ENCODE results near the gene PIH1D2.

The PIH1D2 gene, protein sequence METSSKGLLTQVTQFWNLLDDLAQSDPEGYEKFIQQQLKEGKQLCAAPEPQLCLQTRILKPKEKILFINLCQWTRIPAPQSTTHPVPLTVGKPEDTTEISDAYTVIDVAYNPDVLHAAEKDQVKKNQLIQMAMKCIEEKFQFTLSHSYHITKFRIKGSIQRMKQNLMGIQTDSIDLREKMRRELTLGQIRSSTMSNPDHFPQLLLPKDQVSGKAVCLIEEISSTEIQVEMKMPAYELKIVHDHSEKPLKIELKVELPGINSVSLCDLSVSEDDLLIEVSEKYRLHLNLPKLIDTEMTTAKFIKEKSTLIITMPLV

DNA sequence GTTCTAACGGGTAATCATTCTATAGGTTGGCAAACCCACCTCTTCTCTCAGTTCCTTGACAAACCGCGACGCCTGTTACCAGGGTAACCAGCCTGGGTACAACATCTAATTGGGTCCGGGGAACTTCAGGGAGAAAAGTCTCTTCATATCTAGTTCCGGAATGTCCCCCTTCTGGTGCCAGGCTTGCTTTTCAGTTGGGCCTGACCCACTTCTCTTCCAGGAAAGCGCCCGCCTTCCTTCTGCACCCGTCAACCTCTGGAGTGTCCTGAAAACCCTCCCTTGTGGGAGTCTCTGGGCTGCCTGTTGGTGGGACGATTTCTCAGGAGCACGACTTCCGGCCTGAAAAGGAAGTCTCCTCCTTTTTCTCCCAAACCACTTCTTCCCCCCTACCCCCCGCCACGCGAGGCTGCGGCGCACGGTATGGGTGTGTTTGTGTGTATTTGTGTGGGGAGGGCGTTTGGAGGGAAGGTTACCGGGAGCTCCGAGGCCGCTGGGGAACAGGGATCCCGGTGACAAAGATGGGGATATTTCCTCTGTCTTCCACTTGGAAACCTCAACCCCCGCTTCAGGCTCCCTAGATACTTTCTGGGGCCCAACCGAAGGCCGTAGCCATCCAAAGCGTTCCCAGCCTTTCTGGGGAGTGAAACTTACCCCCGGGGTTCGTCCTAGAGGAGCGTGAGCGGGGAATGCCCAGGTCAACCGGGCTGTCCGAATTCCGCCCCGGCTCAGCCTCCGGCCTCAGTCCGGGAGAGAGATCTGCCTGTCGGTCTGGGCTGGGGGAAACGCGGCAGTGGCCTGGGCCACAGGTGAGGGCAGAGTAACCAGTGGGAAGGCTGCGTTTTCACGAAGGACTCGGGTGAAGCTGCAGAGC is at the start of gene PIH1D2, which contains the start of gene NKAPD1:
PIH1D2 (minus strand) TSS at position 77 of the 871 bp plus-strand sequence. CDS start 843 bp downstream, outside the sequence.
NKAPD1 (plus strand) TSS at position 359 of the 871 bp plus-strand sequence. CDS start 1,276 bp downstream, outside the sequence.
- Histone ChIP-seq H3K27me3 (ENCODE audit: control insufficient read depth, insufficient read depth, low read length) (no peaks in the 10 kb centered on the region), H3K4me3 (ENCODE audit: low read length) (peak within 1 kb of the TSS; percentile 92), H3K27ac (ENCODE audit: low read length) (no peak within 1 kb of the TSS), H3K9me3 (ENCODE audit: control insufficient read depth, insufficient read depth, low read length) (no peaks in the 10 kb centered on the region), H3K36me3 (ENCODE audit: control insufficient read depth, insufficient read depth, low read length) (no peaks in the 10 kb centered on the region; the same call in 1 of the 2 replicates), H3K4me1 (ENCODE audit: control insufficient read depth, insufficient read depth, low read length) (no peaks in the 10 kb centered on the region)
- DNase-seq (ENCODE audit: low read depth, low spot score) = peak; percentile 63
- WGBS (ENCODE audit: insufficient coverage, insufficient read length) = no CpG with 5 or more reads among the region's 43 CpGs

DNA sequence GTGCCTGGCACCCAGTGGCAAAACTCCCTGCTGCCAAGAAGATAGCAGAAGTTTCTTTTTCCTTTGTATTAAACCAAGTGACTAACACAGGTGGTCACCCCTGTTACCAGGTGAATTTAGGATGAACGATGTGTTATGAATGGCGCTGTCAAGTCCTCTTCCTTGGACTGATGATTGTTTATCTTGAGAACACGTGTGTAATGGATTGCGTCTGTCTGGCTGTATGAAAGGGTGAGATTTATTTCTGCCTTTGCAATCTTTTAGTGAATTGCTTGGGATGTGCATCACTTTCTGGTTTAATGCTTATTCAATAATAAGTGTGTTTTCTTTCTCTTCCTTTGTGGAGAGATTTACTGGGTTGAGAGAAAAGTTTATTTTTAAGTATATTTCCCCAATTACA is 49.3 kb upstream of the PIH1D2 start:
- WGBS (ENCODE audit: insufficient coverage, insufficient read length) = no CpG with 5 or more reads among the region's 4 CpGs
- H3K27me3 ChIP-seq (ENCODE audit: control insufficient read depth, insufficient read depth, low read length) = no peaks in the 10 kb centered on the region
- H3K4me3 ChIP-seq (ENCODE audit: low read length) = no peak overlapping the region
- H3K27ac ChIP-seq (ENCODE audit: low read length) = no peak overlapping the region
- no peaks in the 10 kb centered on the region for H3K36me3 ChIP-seq (ENCODE audit: control insufficient read depth, insufficient read depth, low read length)
- H3K4me1 ChIP-seq (ENCODE audit: control insufficient read depth, insufficient read depth, low read length) = no peaks in the 10 kb centered on the region
- H3K9me3 ChIP-seq (ENCODE audit: control insufficient read depth, insufficient read depth, low read length) = no peaks in the 10 kb centered on the region
- DNase-seq (ENCODE audit: low read depth, low spot score) = no peak

DNA sequence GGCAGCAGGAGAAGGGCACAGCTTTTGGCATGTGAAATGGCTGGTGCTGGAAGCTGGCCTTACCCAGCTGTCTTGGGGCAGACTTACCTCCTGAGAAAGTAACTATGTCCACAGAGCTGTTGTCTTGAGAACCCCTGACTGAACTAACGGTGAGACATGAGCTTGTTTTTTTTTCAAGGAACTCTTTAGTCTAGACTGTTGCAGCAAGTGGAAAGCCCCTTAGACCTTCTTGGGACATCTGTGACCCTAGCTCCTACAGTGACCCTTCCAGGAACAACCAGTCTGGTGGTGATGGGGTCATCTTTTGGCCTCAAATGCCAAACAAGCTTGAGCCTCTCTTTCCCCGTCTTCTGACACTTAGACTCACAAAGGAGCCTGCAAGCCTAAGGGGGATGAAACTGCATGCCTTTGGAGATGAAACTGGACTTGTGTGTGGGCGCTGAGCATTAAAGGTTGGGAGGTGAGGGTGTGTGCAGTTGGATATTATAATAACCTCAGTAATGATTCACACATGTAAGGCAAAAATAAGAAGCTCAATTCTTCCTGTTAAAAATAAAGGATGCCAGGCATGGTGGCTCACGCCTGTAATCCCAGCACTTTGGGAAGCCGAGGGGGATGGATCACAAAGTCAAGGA is 48.3 kb upstream of the PIH1D2 start:
- no peaks in the 10 kb centered on the region for H3K9me3 ChIP-seq (ENCODE audit: control insufficient read depth, insufficient read depth, low read length)
- H3K4me1 ChIP-seq (ENCODE audit: control insufficient read depth, insufficient read depth, low read length) = no peaks in the 10 kb centered on the region
- no peaks in the 10 kb centered on the region for H3K36me3 ChIP-seq (ENCODE audit: control insufficient read depth, insufficient read depth, low read length)
- WGBS (ENCODE audit: insufficient coverage, insufficient read length) = no CpG with 5 or more reads among the region's 5 CpGs
- no peak overlapping the region for H3K4me3 ChIP-seq (ENCODE audit: low read length)
- no peaks in the 10 kb centered on the region for H3K27me3 ChIP-seq (ENCODE audit: control insufficient read depth, insufficient read depth, low read length)
- H3K27ac ChIP-seq (ENCODE audit: low read length) = no peak overlapping the region
- no peak for DNase-seq (ENCODE audit: low read depth, low spot score)

DNA sequence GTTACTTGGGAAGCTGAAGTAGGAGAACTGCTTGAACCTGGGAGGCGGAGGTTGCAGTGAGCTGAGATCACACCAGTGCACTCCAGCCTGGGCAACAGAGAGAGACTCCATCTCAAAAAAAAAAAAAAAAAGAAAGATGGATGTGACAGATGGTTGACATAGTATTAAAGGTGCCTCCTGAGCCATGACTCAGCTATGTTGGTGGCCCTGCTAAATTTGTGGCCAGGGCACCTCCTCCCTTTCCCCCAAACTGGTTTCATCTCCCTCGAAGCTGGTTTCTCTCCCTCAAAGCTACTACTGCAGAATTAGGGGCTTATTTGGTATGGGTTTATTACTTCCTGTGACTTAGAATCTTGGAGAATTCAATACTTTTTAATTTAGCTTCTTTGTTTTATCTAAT is 44.4 kb upstream of the PIH1D2 start:
- H3K36me3 ChIP-seq (ENCODE audit: control insufficient read depth, insufficient read depth, low read length) = no peaks in the 10 kb centered on the region
- H3K9me3 ChIP-seq (ENCODE audit: control insufficient read depth, insufficient read depth, low read length) = no peaks in the 10 kb centered on the region
- DNase-seq (ENCODE audit: low read depth, low spot score) = no peak
- no peaks in the 10 kb centered on the region for H3K4me1 ChIP-seq (ENCODE audit: control insufficient read depth, insufficient read depth, low read length)
- H3K27me3 ChIP-seq (ENCODE audit: control insufficient read depth, insufficient read depth, low read length) = no peaks in the 10 kb centered on the region
- no peak overlapping the region for H3K27ac ChIP-seq (ENCODE audit: low read length)
- no CpG with 5 or more reads among the region's 2 CpGs for WGBS (ENCODE audit: insufficient coverage, insufficient read length)
- H3K4me3 ChIP-seq (ENCODE audit: low read length) = no peak overlapping the region

DNA sequence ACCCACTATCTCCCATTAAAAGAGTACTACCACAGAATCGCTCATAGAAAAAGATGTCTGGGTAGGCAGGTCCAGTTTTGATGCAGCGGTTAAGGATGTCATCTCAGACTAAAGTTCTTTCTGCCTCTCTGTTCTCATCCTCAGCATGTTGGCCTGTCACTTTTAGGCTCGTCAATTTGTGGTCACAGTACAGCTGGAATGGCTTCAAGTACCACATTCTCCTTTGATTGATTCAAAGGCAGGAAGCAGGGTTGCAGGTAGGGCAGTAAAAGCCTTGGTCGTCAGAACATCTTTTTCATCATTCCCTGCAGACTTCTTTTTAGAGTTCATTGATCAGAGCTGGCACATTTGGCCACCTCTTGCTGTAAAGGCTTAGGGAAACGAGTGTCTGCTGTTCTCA is 41.6 kb upstream of the PIH1D2 start:
- Histone ChIP-seq H3K4me3 (ENCODE audit: low read length) (no peak overlapping the region), H3K9me3 (ENCODE audit: control insufficient read depth, insufficient read depth, low read length) (no peaks in the 10 kb centered on the region), H3K4me1 (ENCODE audit: control insufficient read depth, insufficient read depth, low read length) (no peaks in the 10 kb centered on the region), H3K27ac (ENCODE audit: low read length) (no peak overlapping the region), H3K36me3 (ENCODE audit: control insufficient read depth, insufficient read depth, low read length) (no peaks in the 10 kb centered on the region), H3K27me3 (ENCODE audit: control insufficient read depth, insufficient read depth, low read length) (no peaks in the 10 kb centered on the region)
- no peak for DNase-seq (ENCODE audit: low read depth, low spot score)
- no CpG with 5 or more reads among the region's 5 CpGs for WGBS (ENCODE audit: insufficient coverage, insufficient read length)

DNA sequence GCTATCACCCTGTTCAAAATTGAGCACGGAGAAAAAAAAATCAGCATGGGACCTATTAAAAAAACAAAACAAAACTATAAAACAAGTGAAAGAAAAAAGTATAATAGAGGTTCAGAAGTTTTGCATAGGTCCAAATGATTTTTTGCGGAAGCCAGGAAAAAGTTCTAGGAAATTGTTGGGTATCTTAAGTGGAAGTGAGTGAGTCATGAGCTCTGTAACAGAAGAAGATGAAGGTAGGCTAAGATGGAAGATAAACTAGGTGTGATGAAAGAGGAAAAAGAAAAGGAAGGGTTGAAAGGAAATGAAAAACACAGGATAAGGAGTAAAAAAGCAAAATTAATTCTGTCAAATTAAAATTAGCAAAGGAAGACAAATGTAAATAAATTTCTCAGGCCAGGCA is 40.6 kb upstream of the PIH1D2 start:
- Histone ChIP-seq H3K4me1 (ENCODE audit: control insufficient read depth, insufficient read depth, low read length) (no peaks in the 10 kb centered on the region), H3K27ac (ENCODE audit: low read length) (no peak overlapping the region)
- no CpG with 5 or more reads among the region's 2 CpGs for WGBS (ENCODE audit: insufficient coverage, insufficient read length)

DNA sequence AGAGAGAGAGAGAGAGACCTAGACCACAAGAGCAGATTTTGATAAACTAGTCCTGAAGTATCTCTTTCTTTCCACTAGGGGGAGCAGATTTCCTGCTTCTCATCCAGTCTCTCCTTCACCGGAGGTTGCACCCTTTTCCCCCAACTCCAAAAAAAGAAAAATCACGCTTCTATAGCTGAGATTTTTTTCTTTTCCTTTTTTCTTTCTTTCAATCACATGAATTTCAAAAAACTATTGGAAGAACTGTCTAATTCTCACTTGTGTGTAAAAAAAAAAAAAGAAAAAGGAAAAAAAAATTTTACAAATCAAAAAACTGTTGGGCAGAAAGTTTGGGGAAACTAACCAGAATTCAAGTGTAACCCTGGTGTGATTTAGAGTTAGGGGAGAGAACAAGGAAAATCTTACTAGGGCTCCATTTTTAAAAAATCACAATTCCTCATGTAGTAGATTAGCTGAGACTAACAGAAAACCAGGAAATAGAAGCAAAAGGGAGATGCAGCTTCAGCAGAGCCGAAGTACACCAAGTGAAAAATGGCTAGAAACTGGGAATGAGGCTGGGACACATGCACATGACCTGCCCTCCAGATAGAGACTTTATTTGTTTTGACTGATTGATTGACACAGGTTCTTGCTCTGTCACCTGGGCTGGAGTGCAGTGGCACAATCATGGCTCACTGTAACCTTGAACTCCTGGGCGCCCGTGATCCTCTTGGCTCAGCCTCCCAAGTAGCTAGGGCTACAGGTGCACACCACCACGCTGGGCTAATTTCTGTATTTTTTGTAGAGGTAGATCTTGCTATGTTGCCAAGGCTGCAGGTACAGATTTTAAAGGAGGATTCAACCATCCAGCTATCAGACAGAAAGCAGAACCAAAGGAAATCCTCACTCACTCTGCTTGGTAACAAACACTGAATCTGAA is 40.0 kb upstream of the PIH1D2 start:
- H3K27ac ChIP-seq (ENCODE audit: low read length) = no peak overlapping the region
- no CpG with 5 or more reads among the region's 6 CpGs for WGBS (ENCODE audit: insufficient coverage, insufficient read length)
- no peaks in the 10 kb centered on the region for H3K36me3 ChIP-seq (ENCODE audit: control insufficient read depth, insufficient read depth, low read length)
- H3K4me1 ChIP-seq (ENCODE audit: control insufficient read depth, insufficient read depth, low read length) = no peaks in the 10 kb centered on the region
- no peak overlapping the region for H3K4me3 ChIP-seq (ENCODE audit: low read length)
- H3K9me3 ChIP-seq (ENCODE audit: control insufficient read depth, insufficient read depth, low read length) = no peaks in the 10 kb centered on the region
- no peaks in the 10 kb centered on the region for H3K27me3 ChIP-seq (ENCODE audit: control insufficient read depth, insufficient read depth, low read length)
- peak; percentile 11 for DNase-seq (ENCODE audit: low read depth, low spot score)

More for the DNA sequence above, 40.6 kb upstream of the PIH1D2 start:
- no peaks in the 10 kb centered on the region for H3K27me3 ChIP-seq (ENCODE audit: control insufficient read depth, insufficient read depth, low read length)
- DNase-seq (ENCODE audit: low read depth, low spot score) = no peak
- no peak overlapping the region for H3K4me3 ChIP-seq (ENCODE audit: low read length)
- no peaks in the 10 kb centered on the region for H3K36me3 ChIP-seq (ENCODE audit: control insufficient read depth, insufficient read depth, low read length)
- no peaks in the 10 kb centered on the region for H3K9me3 ChIP-seq (ENCODE audit: control insufficient read depth, insufficient read depth, low read length)

DNA sequence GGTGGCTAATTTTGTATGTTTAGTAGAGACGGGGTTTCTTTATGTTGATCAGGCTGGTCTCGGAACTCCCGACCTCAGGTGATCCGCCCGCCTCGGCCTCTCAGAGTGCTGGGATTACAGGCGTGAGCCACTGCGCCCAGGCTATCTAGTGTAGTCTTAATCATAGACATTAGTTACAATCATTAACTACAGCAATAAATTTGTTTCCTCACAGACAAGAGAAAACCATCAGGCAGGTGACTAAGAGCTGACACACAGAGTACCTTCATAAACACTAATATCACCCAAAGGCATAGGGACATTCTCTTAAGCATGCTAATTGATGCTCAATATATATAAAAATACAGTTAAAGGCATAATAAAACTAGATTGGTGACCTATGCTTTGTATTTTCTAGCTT is 32.3 kb upstream of the PIH1D2 start:
- Histone ChIP-seq H3K9me3 (ENCODE audit: control insufficient read depth, insufficient read depth, low read length) (no peaks in the 10 kb centered on the region), H3K4me3 (ENCODE audit: low read length) (no peak overlapping the region), H3K27me3 (ENCODE audit: control insufficient read depth, insufficient read depth, low read length) (no peaks in the 10 kb centered on the region), H3K36me3 (ENCODE audit: control insufficient read depth, insufficient read depth, low read length) (no peaks in the 10 kb centered on the region), H3K4me1 (ENCODE audit: control insufficient read depth, insufficient read depth, low read length) (no peaks in the 10 kb centered on the region), H3K27ac (ENCODE audit: low read length) (no peak overlapping the region)
- DNase-seq (ENCODE audit: low read depth, low spot score) = no peak
- whole genome bisulfite sequencing (ENCODE audit: insufficient coverage, insufficient read length) = no CpG with 5 or more reads among the region's 8 CpGs

DNA sequence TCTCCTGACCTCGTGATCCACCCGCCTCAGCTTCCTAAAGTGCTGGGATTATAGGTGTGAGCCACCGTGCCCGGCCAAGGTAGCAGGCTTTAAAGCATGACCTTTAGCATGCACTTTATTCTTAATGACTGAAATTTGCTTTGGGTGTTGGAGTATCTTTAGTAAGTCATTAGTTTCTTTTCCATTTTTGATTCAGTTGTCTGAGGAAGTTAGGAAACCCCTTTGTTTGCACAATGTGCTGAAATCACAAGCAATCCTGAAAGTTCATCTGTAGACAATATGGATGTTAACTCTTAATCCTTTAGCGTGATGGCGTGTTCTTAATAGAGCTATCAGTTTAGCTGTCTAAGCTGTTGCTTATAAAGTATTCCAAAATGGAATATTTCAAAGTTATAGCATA is 29.6 kb upstream of the PIH1D2 start:
- H3K27me3 ChIP-seq (ENCODE audit: control insufficient read depth, insufficient read depth, low read length) = no peaks in the 10 kb centered on the region
- H3K4me3 ChIP-seq (ENCODE audit: low read length) = no peak overlapping the region
- H3K36me3 ChIP-seq (ENCODE audit: control insufficient read depth, insufficient read depth, low read length) = no peaks in the 10 kb centered on the region
- no CpG with 5 or more reads among the region's 6 CpGs for WGBS (ENCODE audit: insufficient coverage, insufficient read length)
- no peak for DNase-seq (ENCODE audit: low read depth, low spot score)
- no peaks in the 10 kb centered on the region for H3K4me1 ChIP-seq (ENCODE audit: control insufficient read depth, insufficient read depth, low read length)
- H3K27ac ChIP-seq (ENCODE audit: low read length) = no peak overlapping the region
- H3K9me3 ChIP-seq (ENCODE audit: control insufficient read depth, insufficient read depth, low read length) = no peaks in the 10 kb centered on the region

All from iPS DF 6.9 (cell line).